Neural progenitor cell (in vitro differentiated cells): ENCODE results near the gene ADGRD1. TPM values are rescaled to one million over a fixed set of nuclear protein-coding genes. Genes with fewer than 3 reads are reported as not detected.

Experiments used
- DNase-seq: peaks from one replicate; pipeline ENCODE4 v3.0.0-alpha.2; 2016; ENCODE audit warnings: low spot score
- H2AFZ ChIP-seq: fragments of 200-600 bp; sonication (generic); replicated peaks from 2 replicates; pipeline ENCODE4 v1.6.1; 2016; ENCODE audit warnings: antibody characterized with exemption
- H3F3A ChIP-seq: fragments of 200-600 bp; sonication (generic); 2 replicates; pipeline ENCODE4 v1.6.1; 2016; ENCODE audit warnings: antibody characterized with exemption, low read depth
- H3K27ac ChIP-seq: fragments of 200-600 bp; sonication (generic); 2 replicates; pipeline ENCODE4 v1.5.1; 2016; ENCODE audit warnings: mild to moderate bottlenecking
- H3K27me3 ChIP-seq: fragments of 200-600 bp; sonication (generic); 2 replicates; pipeline ENCODE4 v1.6.1; 2016; ENCODE audit warnings: mild to moderate bottlenecking, moderate library complexity
- H3K36me3 ChIP-seq: fragments of 200-600 bp; sonication (generic); 2 replicates; pipeline ENCODE4 v1.5.1; 2016
- H3K4me1 ChIP-seq: fragments of 200-600 bp; sonication (generic); 2 replicates; pipeline ENCODE4 v1.6.1; 2016; ENCODE audit warnings: mixed run types
- H3K4me2 ChIP-seq: fragments of 200-600 bp; sonication (generic); 2 replicates; pipeline ENCODE4 v1.6.1; 2016
- H3K4me3 ChIP-seq: fragments of 200-600 bp; sonication (generic); 2 replicates; pipeline ENCODE4 v1.5.1; 2016
- H3K79me2 ChIP-seq: fragments of 200-600 bp; sonication (generic); 2 replicates; pipeline ENCODE4 v1.6.1; 2016; ENCODE audit warnings: low read depth
- H3K9ac ChIP-seq: fragments of 200-600 bp; sonication (generic); 2 replicates; pipeline ENCODE4 v1.6.1; 2016
- H3K9me3 ChIP-seq: fragments of 200-600 bp; sonication (generic); 2 replicates; pipeline ENCODE4 v1.5.1; 2016; ENCODE audit warnings: low read depth
- H4K20me1 ChIP-seq: fragments of 200-600 bp; sonication (generic); 2 replicates; pipeline ENCODE4 v1.6.1; 2016; ENCODE audit warnings: low read depth
- H3K27ac Mint-ChIP-seq: 3 replicates; pipeline ENCODE4 v1.8.0; 2021; ENCODE audit warnings: mixed read lengths
- H3K27me3 Mint-ChIP-seq: 2 replicates; pipeline ENCODE4 v1.8.0; 2022; ENCODE audit warnings: low read depth, mild to moderate bottlenecking, inconsistent platforms, moderate library complexity, mixed read lengths; ENCODE audit not compliant: insufficient read depth
- H3K36me3 Mint-ChIP-seq: 3 replicates; pipeline ENCODE4 v1.8.0; 2021; ENCODE audit warnings: mixed read lengths
- H3K4me1 Mint-ChIP-seq: 3 replicates; pipeline ENCODE4 v1.8.0; 2021; ENCODE audit warnings: mixed read lengths
- H3K4me3 Mint-ChIP-seq: 3 replicates; pipeline ENCODE4 v1.8.0; 2021; ENCODE audit warnings: mild to moderate bottlenecking, moderate library complexity, mixed read lengths
- H3K9me3 Mint-ChIP-seq: 3 replicates; pipeline ENCODE4 v1.8.0; 2020; ENCODE audit warnings: mixed read lengths
- CTCF ChIP-seq: fragments of 200-600 bp; sonication (generic); IDR thresholded peaks from 2 replicates; pipeline ENCODE4 v1.5.1; 2017; ENCODE audit warnings: antibody characterized with exemption, mild to moderate bottlenecking
- EZH2 ChIP-seq: fragments of 200-600 bp; sonication (generic); IDR thresholded peaks from 2 replicates; pipeline ENCODE4 v1.6.1; 2017; ENCODE audit warnings: antibody characterized with exemption, mild to moderate bottlenecking, moderate library complexity
- EZH2phosphoT487 ChIP-seq: fragments of 200-600 bp; sonication (generic); IDR thresholded peaks from 2 replicates; pipeline ENCODE4 v1.6.1; 2017; ENCODE audit warnings: antibody characterized with exemption
- total RNA-seq: library from RNA; depleted of rRNA; stranded (reverse); fragments of >200 nt; gene quantifications from 2 replicates; pipeline ENCODE4 v1.2.3, GENCODE V29; 2015; ENCODE audit warnings: low replicate concordance

Gene ADGRD1
- total RNA-seq, 1 donor from 2014 or later, result not detected

- no peak for TF ChIP-seq CTCF
- TF ChIP-seq EZH2, result no peak
- no peak for TF ChIP-seq EZH2phosphoT487
- H2AFZ ChIP-seq, result no peak overlapping the region
- H3K27ac ChIP-seq, result no peak overlapping the region
- H3K4me2 ChIP-seq, result no peak overlapping the region
- no peaks in the 10 kb centered on the region for H3K36me3 Mint-ChIP-seq
- H3K79me2 ChIP-seq, result no peaks in the 10 kb centered on the region
- no peak overlapping the region for H3K4me3 ChIP-seq
- peaks cover 10% of the 10 kb centered on the region for H3K9me3 Mint-ChIP-seq
- H3K4me1 Mint-ChIP-seq, result no peaks in the 10 kb centered on the region
- no peaks in the 10 kb centered on the region for H3F3A ChIP-seq
- H3K9me3 ChIP-seq, result no peaks in the 10 kb centered on the region
- no peak overlapping the region for H3K4me3 Mint-ChIP-seq
- H3K27me3 Mint-ChIP-seq, result no peaks in the 10 kb centered on the region
- no peaks in the 10 kb centered on the region for H3K36me3 ChIP-seq
- DNase-seq, result no peak
- no peak overlapping the region for H3K27ac Mint-ChIP-seq
- no peak overlapping the region for H3K9ac ChIP-seq
- H3K27me3 ChIP-seq, result no peaks in the 10 kb centered on the region
- no peaks in the 10 kb centered on the region for H3K4me1 ChIP-seq
- no peaks in the 10 kb centered on the region for H4K20me1 ChIP-seq
Measured at GRCh38 chr12:131171029-131171428, 217.3 kb downstream of the ADGRD1 start.

- no peaks in the 10 kb centered on the region for H3K79me2 ChIP-seq
- H2AFZ ChIP-seq, result no peak overlapping the region
- H4K20me1 ChIP-seq, result no peaks in the 10 kb centered on the region
- no peaks in the 10 kb centered on the region for H3K27me3 ChIP-seq
- no peak overlapping the region for H3K4me3 ChIP-seq
- Mint-ChIP-seq H3K9me3 (peaks cover 10% of the 10 kb centered on the region), H3K36me3 (no peaks in the 10 kb centered on the region), H3K4me1 (no peaks in the 10 kb centered on the region), H3K27ac (no peak overlapping the region), H3K4me3 (no peak overlapping the region), H3K27me3 (no peaks in the 10 kb centered on the region)
- no peaks in the 10 kb centered on the region for H3K4me1 ChIP-seq
- no peaks in the 10 kb centered on the region for H3K36me3 ChIP-seq
- no peak for DNase-seq
- H3K27ac ChIP-seq, result no peak overlapping the region
- no peaks in the 10 kb centered on the region for H3K9me3 ChIP-seq
- no peak overlapping the region for H3K9ac ChIP-seq
- TF ChIP-seq EZH2, result no peak
- TF ChIP-seq CTCF, result no peak
- no peak for TF ChIP-seq EZH2phosphoT487
- no peaks in the 10 kb centered on the region for H3F3A ChIP-seq
- no peak overlapping the region for H3K4me2 ChIP-seq
Measured at GRCh38 chr12:131174901-131175300, 221.2 kb downstream of the ADGRD1 start.

GRCh38 chr12:131176266-131176665, 222.6 kb downstream of the ADGRD1 start:
- Mint-ChIP-seq H3K36me3 (no peaks in the 10 kb centered on the region), H3K9me3 (peaks cover 10% of the 10 kb centered on the region), H3K27ac (no peak overlapping the region), H3K4me1 (no peaks in the 10 kb centered on the region), H3K27me3 (no peaks in the 10 kb centered on the region), H3K4me3 (no peak overlapping the region)
- no peaks in the 10 kb centered on the region for H4K20me1 ChIP-seq
- H3K9me3 ChIP-seq, result no peaks in the 10 kb centered on the region
- no peak overlapping the region for H3K4me2 ChIP-seq
- H3K27me3 ChIP-seq, result peaks cover 11% of the 10 kb centered on the region
- no peak overlapping the region for H3K9ac ChIP-seq
- no peak overlapping the region for H3K27ac ChIP-seq
- TF ChIP-seq EZH2 (no peak), CTCF (no peak), EZH2phosphoT487 (no peak)
- no peak for DNase-seq
- no peaks in the 10 kb centered on the region for H3K36me3 ChIP-seq
- no peaks in the 10 kb centered on the region for H3K79me2 ChIP-seq
- no peaks in the 10 kb centered on the region for H3K4me1 ChIP-seq
- no peak overlapping the region for H2AFZ ChIP-seq
- H3F3A ChIP-seq, result no peaks in the 10 kb centered on the region
- no peak overlapping the region for H3K4me3 ChIP-seq

GRCh38 chr12:131176926-131177325, 223.2 kb downstream of the ADGRD1 start:
- H3K9me3 ChIP-seq, result no peaks in the 10 kb centered on the region
- TF ChIP-seq EZH2phosphoT487 (no peak), CTCF (no peak), EZH2 (no peak)
- H3F3A ChIP-seq, result no peaks in the 10 kb centered on the region
- no peak overlapping the region for H3K4me3 ChIP-seq
- peaks cover 10% of the 10 kb centered on the region for H3K9me3 Mint-ChIP-seq
- H3K27ac ChIP-seq, result no peak overlapping the region
- H3K27me3 ChIP-seq, result peaks cover 16% of the 10 kb centered on the region
- H3K79me2 ChIP-seq, result no peaks in the 10 kb centered on the region
- H3K4me1 ChIP-seq, result no peaks in the 10 kb centered on the region
- H4K20me1 ChIP-seq, result no peaks in the 10 kb centered on the region
- H3K36me3 Mint-ChIP-seq, result no peaks in the 10 kb centered on the region
- H3K27ac Mint-ChIP-seq, result no peak overlapping the region
- H2AFZ ChIP-seq, result no peak overlapping the region
- H3K9ac ChIP-seq, result no peak overlapping the region
- no peaks in the 10 kb centered on the region for H3K36me3 ChIP-seq
- no peak overlapping the region for H3K4me3 Mint-ChIP-seq
- H3K27me3 Mint-ChIP-seq, result no peaks in the 10 kb centered on the region
- no peak for DNase-seq
- no peaks in the 10 kb centered on the region for H3K4me1 Mint-ChIP-seq
- no peak overlapping the region for H3K4me2 ChIP-seq
